PFSK-1 (cell line): ENCODE results near the gene COMT.

Source experiments
- POLR2AphosphoS5 ChIP-seq: IDR thresholded peaks from 2 replicates; pipeline ENCODE4 v1.6.1; 2012; ENCODE audit warnings: low read depth, mild to moderate bottlenecking, control low read depth, low read length, moderate library complexity
- SIN3A ChIP-seq: IDR thresholded peaks from 2 replicates; pipeline ENCODE4 v1.6.1; 2012; ENCODE audit warnings: mild to moderate bottlenecking, low read length, moderate library complexity, borderline replicate concordance; ENCODE audit not compliant: insufficient read depth
- TAF1 ChIP-seq: IDR thresholded peaks from 2 replicates; pipeline ENCODE4 v1.6.1; 2012; ENCODE audit warnings: low read length, control low read depth, borderline replicate concordance; ENCODE audit not compliant: insufficient read depth

DNA sequence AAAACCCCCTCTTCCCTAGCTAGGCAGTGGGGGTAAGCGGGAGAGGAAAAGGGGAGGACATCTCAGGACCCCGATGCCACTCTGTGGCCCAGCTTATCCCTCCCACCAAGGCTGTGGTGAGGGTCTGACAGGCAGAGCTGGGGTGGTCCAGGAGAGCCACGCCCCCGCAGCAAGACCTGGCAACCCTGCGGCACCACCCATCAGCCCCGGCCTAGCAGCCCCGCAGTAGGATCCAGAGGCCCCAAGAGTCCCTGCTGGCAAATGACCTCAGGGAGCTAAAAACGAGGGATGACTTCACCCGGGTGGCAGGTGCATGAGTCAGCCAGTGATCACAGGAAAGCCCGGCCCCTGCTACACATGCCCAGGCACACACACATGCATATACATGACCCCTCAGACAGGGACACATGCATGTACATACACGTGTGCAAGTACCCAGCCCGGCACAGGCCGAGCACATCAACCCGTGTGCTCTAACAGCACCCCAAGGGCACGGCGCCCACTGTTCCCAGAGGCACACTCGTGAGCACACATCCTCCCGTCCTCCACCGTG lies 42.7 kb downstream of the COMT start:
- TF ChIP-seq TAF1, result no peak
- TF ChIP-seq POLR2AphosphoS5, result no peak
- no peak for TF ChIP-seq SIN3A
